Activated gamma-delta T cell treated with anti-CD3 and anti-CD28 coated beads, Interleukin-2, amount 50 U/mL, for 16 hours (primary cell): ENCODE data around the gene UBL4A.

ENCODE experiments used
- DNase-seq: peaks from one replicate; pipeline ENCODE4 v3.0.0-alpha.2; 2020; ENCODE audit warnings: low read depth

Gene UBL4A

DNA sequence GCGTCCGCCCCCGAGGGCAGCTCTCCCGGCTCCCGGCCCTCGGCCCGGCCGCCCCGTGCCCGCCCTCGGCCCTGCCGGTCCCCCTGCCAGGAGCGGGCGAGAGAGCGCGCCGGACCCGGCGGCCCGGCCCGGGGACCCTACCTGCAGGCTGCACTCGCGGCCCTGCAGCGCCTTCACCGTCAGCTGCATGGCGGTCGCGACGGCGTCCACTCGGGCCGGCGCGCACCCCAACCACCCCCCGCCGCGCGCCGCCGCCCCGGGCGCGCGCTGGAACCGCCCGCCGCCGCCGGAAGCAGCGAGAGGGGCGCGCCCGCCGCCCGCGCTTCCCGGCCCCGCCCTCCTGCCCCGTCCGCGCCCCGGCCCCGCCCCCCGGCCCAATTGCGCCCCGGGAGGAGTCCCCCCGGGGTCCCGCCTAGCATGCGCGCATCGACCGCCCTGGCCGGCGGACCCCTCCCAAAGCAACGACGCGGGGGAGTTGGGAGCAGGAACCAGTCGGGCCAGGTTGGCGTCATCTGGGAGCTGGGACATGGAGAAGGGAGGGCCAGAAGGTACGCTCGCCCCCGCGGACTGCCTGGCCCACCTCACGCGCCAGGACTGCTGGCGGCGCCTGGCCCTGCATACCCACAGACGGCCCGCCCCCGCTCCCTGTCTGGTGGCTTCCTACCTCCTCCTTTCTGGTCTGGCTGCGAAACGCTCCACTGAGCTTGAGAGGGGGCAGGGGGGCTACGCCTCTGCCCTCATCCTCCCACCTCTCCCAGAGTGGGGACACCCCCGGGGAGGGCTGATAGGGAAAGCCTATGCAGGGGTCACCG lies at the start of gene UBL4A:
TSS of gene UBL4A (minus strand) at position 220 of the 812 bp plus-strand sequence. CDS start at position 189, 31 bp downstream.
- DNase-seq, result no peak

DNA sequence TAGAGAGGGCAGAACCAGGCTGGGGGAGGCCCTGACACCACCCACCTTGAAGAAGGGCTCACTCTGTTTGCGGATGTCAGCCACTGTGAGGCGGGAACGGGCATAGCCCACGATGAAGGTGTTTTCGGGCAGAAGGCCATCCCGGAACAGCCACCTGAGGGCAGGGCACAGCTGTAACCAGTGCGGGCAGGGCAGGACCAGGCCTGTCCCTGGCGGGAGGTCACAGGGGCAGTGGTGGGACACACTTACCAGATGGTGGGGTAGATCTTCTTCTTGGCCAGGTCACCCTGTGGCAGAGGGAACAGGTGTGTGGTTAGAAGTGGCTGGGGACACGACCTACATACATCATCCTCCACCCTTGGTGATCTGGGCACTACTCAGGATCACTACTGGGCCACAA lies 49.5 kb upstream of the UBL4A start:
- no peak for DNase-seq

DNA sequence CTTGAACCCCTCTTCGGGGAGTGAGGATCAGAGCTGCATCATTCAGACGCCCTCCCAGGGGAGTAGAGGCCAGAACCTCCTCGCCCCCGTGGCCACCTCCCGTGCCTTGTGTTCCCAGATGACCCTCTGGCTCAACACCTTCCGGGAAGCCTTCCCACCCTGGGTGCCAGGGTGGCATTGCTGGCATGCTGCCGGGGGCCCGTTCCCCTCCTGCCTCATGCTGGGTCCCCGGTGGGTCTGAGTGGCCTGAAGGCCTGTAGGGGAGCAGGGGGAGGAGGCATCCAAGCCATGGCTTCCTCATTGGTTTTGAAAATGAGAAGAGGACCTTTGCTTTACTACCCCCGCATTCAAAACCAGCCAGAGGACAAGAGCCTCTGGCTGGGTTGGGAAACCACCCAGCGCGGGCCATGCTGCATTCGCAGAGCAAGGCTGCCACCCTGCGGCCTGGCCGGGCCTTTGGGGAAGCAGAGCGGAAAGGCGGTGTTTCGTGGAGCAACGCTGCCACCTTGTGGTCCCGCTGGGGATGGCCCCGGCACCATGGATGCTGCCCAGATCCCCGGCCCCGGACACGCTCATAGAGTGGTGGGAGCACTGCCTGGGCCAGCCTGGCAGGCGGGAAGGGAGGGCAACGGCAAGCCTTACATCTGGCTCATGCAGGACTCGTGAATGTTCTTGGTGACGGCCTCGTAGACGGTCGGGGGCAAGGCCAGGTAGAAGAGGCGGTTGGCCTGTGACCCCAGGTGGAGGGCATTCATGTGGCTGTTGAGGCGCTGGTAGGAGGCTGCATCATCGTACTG lies 48.3 kb upstream of the UBL4A start:
- peak; percentile 83 for DNase-seq

DNA sequence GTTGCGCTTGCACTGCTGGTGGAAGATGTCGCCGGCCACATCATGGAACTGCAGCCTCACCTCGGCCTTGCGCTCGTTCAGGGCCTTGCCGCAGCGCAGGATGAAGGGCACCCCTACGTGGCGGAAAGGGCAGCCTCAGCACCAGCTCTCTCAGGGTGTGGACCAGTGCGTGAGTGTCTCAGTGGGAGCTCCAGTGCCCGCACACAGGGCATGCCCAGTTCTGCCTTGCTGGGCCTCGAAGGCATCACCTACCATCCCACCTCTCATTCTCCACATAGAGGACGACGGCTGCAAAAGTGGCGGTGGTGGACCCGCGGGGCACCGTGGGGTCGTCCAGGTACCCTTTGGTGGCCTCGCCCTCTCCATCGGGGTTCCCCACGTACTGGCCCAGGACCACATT lies 46.3 kb upstream of the UBL4A start:
- DNase-seq, result no peak

DNA sequence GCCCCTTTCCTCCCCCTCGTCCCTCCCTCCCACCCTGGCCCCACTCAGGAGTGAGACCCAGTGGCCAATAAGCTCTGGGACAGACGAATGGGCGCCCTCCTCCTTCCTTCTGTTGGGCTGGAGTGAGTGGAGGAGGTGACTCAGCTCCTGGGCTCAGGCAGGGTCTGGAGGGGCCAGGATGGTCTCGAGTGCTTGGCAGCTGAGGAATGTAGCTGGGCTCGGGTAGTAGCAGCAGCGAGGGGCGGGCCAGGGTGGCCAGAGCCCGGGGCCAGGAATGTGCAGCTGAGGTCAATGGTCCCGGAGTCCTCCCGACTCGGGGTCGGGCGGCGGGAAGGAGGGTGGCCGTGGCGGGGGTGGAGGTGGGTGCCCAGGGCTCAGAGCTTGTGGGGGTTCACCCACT lies 45.2 kb upstream of the UBL4A start:
- no peak for DNase-seq

DNA sequence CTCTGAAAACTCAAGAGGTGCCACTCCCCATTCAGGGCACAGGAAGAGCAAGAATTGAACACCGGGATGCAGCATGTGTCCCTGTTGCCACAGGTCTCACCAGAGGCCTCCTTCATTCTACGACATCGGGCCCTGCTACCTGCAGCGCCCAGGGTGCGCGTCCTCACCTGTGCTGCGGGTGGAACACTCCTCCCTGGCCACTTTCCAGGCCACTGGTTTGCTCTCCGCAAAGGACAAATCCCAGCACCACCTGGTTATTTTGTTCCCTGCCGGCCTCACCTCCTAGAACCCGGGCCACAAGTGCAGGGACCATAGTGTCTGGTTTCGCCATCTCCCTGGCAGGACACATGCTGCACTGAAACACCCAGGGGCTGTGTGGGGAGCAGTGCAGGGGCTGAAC lies 43.9 kb upstream of the UBL4A start:
- DNase-seq, result no peak

DNA sequence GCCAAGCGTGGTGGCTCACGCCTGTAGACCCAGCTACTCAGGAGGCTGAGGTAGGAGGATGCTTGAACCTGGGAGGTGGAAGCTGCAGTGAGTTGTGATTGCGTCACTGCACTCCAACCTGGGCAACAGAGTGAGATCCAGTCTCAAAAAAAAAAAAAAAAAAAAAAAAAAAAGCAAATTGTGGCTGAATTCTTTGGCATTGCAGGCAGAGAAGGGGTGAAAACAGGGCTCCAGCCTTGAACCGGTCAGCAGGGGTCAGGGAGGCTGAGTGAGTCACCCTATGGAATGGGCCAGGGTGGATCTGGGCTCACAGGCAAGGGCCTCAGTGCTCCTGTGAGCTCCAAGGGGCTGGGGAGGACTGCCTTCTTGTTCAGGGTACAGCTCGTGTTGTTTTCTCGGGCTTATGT lies 42.8 kb upstream of the UBL4A start:
- DNase-seq, result no peak

DNA sequence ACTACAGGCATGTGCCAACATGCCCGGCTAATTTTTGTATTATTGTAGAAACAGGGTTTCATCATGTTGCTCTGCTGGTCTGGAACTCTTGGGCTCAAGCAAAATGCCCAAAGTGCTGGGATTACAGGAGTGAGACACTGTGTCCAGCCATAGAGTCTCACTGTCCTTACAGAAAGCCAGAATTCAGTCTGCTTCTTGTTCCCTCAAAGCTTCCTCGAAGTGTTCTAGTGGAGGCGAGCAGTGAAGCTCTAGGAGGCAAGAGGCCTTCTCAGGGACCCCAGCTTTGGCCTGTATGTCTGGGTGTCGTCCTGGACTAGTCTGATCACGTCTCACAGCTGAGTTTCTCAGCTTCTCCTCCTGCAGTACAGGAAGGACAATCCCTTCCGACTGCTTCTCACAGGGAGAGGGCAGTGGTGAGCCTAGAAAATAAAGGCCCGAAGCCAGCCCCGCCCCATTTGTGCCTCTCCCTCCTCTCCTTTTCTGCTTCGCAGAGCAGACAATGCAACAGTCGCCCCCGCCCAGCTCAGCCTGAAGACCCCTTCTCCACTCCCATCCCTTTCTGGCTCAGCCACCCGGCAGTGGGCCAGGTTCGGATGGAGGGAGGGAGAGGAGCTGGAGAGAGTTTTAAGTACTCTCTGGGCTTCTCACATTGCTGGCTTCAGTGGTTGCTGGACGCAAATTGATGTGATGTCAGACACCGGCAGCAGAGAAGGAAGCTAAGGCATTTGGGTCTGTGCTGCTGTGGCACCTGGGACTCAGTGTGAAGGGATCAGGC lies 40.7 kb upstream of the UBL4A start:
- DNase-seq, result no peak

DNA sequence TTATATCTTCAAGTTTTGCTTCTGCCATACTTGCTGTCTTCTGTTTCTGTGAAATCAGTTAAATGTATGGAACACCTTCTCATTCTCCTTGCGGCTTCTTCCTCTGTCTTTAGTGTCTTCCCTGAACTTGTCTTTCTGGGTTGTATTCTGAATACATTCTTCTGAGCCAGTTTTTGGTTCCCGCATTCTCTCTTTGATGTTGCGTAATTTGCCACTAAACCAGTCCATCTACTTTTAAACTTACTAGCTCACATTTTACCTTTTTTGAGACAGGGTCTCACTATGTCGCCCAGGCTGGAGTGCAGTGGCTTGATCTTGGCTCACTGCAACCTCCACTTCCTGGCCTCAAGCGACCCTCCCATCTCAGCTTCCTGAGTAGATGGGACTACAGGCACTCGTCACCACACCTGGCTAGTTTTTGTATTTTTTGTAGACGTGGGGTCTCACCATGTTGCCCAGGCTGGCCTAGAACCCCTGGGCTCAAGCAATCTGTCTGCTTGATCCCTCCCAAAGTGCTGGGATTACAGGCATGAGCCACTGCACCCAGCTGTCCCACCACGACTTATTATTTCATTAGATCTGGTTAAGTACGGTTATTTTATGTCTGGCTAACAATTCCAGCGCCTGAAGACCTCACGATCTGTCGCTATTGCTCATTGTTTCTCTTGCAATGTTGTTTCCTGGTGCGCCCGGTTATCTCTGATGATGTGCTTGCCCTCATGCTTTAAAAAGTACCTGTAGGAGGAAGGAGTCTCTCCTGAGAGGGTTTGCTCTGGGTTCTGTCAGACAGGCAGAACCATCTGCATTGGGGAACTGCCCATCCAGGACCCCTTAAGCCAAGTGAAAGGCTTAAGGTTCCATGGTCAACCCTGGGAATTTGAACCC lies 39.4 kb upstream of the UBL4A start:
- DNase-seq, result no peak

DNA sequence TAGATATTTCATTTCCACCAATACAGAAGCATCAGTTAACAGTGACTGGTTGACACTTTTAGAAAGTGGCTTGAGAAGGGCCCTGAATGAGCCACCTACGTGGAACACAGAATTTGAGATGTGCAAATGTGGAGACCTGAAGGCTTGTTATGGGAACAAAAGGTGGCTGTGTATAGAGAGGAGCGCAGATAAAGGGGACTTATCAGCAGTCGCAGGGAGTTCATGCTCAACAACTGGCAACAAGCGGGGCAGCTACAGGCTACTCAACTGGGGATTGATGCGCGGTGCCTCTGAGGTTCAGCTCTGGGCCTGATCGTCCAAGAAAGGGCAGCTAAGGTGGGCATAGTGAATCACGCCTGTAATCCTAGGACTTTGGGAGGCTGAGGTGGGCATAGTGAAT lies 33.0 kb upstream of the UBL4A start:
- no peak for DNase-seq

DNA sequence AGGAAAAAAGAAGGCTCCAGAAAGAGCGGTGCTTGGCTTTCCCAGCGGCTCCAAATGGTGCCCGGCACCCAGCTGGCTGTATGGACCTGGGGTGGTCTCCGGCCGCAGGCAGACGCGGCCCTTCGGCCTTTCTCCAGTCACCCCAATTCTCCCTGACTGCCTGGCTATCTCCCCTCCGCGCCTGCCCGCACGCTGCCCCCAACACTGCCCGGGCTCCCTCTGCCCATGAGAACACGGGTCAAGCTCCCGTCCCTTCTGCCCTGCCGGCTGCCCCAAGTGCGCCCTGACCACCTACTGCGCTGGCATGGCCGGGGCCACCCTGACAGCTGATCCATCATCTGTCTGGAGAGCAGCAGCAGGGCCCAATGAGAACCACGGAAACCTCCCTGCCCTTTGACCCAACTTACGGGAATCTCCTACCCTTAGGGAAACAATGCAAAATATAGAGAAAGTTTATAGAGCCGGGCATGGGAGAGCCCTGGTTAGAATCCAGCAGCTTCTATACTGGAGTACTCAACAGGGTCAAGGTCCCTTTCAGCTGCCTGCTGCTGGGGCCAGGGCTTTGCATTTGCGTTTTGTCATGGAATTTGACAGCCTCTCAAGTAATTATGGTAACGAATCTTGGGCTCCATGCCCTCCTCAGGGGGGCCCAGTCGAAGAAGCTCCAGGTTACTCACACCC lies 30.8 kb upstream of the UBL4A start:
- DNase-seq, result no peak

DNA sequence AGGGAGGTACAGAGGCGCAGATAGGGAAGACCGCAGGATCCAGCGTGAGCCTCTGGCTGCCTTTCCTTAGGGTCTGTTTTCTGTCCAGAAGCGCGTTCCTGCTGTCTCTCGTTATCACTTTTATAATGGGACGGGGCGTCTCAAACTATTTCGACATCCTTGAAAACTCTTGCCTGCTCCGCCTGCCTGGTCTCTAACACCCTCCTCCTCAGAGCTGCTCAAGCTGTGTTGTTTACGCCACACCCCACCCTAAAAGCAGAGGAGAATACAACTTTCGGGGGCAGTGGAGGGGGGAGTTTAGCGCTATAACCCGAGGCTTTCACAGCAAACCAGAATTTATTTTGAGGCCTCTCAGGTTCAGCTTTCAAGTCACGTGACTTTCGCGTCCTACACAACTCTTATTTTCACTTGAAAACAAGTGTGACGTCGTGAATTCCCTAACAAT lies 30.3 kb upstream of the UBL4A start:
- no peak for DNase-seq

DNA sequence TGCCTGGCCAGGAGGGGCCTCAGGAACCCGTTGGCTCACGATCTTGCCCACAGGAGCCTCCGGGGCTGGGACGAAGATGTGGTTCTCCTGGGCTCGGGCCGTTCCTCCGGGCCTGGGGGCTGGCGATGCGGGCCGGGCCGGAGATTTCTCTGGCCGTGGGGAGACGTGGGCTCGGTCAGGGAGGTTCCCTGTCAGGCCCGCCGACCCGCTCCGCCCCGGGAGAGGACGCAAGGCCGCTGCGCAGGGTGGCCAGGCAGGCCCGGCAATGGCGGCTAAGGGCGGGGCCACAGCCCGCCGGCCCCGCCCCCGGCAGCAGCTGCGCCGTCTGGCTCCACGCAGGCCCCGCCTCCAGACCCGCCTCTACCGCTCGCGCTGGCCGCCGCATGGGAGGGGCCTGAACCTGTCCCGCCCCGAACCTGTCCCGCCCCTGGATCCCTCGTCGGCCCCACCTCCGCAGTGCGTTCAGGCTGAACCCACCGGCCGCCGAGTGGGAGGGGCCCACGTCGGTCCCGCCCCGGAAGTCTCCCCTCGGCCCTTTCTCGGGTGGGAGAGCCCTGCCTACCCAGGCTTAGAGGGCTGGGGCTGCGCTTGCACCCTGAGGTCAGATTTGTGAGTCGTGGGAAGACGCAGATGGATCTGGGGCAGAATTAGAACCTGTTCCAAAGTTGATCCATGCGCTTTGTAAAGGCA lies 29.7 kb upstream of the UBL4A start, which contains the start of gene FAM3A:
TSS of gene FAM3A (minus strand) at position 267 of the 690 bp plus-strand sequence. CDS start 460 bp downstream, outside the sequence.
- peak; percentile 88 for DNase-seq

DNA sequence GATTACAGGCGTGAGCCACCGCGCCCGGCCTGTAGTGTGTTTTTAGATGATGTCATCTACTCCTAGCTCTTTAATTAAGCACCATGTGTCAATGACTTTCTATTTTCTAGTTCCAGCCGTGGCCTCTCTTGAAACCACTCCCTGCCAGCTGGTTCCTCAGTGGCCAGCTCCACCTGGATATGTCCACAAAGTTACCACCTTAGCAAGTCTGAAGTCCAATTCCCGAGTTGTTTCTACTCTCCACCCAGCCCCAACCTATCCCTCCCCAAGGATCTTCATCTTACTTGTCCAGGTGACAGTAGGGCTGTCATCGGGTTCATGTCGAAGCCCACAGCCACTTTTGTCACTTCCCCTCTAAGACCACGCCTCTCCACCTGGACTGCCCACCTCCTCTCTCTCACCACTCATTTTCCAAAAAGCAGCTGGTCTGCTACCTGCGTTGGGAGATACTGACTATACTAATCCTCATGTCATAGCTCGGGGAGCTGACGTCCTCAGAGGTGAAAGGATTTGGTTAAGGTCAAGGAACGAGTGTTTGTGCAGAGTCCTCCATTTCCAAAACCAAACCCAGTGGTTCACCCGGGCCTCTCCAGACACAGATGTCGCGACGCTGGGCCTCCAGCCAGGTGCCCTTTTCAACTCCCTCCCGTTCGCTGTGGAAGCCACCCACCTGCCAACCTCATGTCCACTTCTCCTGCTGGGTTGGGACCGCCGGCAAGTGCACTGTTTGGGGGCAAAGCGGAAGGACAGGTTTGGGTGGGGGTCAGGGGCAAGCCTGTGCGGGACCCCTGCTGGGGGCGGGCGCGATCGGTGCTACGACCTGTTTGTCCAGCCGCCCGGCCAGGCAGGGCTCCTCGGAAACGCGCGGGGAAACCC lies 28.9 kb upstream of the UBL4A start:
- DNase-seq, result no peak

DNA sequence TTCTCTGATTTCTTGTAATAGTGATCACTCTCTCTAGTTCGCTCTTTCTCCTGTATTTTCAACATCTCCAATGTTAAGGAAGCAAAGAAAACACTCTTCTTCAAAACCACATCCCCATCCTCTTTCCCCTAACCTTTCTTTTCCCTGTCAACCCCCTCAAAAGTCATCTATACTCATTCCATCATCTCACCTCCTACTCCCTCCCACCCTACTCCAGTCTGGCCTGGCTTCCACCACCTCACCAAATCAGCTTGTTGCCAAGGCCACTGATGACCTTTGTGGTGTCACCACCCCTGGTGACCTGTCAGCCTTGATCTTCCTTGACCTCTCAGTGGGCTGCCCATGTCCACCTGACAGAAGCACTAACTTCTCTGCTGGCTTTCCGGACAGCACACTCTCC lies 27.3 kb upstream of the UBL4A start:
- DNase-seq, result no peak

DNA sequence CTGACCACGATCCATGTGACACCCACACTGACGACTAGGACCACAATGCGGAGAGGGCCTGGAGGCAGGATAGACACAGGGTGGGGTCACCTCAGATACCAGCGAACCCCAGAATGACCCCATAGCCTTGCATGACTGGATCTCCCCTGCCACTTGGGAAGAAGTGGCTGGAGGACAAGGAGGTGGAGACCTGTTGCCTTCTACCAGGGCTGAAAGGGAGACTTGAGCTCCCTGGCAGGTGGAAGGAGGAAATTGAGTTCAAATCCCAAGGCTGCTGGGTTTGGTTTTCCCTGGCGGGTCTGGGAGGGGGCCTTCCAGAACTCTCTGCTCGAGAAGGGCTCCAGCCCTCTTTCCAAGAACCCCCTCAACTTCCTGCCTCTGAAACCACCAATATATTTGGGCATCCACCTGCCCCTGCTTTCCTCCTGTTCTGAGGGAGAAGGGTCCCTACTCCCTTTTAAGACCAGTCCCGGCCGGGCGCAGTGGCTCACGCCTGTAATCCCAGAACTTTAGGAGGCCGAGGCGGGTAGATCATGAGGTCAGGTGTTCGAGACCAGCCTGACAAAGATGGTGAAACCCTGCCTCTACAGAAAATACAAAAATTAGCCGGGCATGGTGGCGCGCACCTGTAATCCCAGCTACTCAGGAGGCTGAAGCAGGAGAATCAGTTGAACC lies 26.6 kb upstream of the UBL4A start:
- DNase-seq, result no peak

DNA sequence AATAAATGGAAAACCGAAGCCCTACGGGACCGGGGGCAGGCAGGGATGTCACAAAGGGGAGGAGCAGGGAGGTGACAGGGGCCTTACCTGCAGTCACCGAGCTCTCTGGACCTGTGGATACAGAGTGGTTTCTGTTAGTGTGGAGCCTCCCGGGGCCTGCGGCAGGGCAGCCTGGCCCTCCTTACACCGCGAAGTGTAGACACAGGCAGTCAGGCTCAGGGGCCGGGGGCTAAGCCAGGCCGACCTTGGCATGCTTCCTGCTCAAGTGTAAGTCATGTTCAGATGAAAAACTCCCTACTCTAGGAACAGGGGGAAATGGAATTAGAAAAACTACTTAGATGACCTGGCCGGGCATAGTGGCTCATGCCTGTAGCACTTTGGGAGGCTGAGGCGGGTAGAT lies 25.3 kb upstream of the UBL4A start:
- DNase-seq, result no peak

DNA sequence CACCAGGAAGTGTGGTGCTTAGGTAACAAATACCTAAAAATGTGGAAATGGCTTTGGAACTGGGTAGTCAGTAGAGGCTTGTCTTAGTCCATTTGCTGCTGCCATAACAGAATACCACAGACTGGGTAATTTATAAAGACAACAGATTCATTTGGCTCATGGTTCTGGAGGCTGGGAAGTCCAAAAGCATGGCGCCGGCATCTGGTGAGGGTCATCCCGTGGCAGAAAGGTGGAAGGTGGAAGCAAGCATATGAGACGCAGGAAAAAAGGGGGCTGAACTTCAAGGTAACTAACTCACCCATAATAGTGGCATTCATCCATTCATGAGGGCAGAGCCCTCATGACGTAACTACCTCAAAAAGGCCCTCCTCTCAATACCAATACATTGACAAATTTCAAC lies 23.0 kb upstream of the UBL4A start:
- DNase-seq, result no peak

DNA sequence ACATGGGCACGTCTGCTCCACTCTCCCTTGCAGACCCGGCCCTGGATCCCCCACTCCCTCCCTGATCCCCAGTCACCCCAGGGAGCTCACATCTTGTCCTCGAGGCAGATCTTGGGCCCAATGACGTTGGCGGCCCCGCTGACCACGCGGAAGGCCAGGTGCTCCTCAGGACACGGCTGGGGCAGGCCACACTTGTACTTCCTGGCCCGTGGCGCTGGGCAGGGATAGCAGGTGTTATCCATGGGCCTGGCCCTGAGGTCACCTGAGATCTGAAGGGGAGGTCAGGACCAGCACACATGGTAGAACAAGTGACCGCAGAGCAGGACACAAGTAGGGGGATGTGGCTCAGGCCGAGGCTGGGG lies 21.9 kb upstream of the UBL4A start:
- DNase-seq, result no peak
